Neutrophil (primary cell): ENCODE results near the gene ARHGEF11.
"Not testable (repeated sequence)": the region's sequence is repeated elsewhere in the genome, so short reads cannot be mapped to it uniquely, and the experiment has no call there.

ENCODE experiments used
- H3K27ac ChIP-seq: fragments of 200-600 bp; sonication (generic); 2 replicates; pipeline ENCODE4 v1.5.1; 2016; ENCODE audit warnings: mild to moderate bottlenecking, moderate library complexity
- H3K27me3 ChIP-seq: fragments of 200-600 bp; sonication (generic); 2 replicates; pipeline ENCODE4 v1.6.0; 2016; ENCODE audit warnings: mild to moderate bottlenecking
- H3K36me3 ChIP-seq: fragments of 200-600 bp; sonication (generic); 2 replicates; pipeline ENCODE4 v1.5.1; 2017
- H3K4me1 ChIP-seq, 2 experiments: fragments of 200-600 bp in 1 of 2; sonication (generic) in 1 of 2; 1 replicate in 1 of 2; 2 replicates in 1 of 2; pipeline versions ENCODE4 v1.5.1 to v1.6.1; 2013 to 2016; ENCODE audit warnings: low read depth in 1 of 2, low read length in 1 of 2, mild to moderate bottlenecking in 1 of 2, moderate library complexity in 1 of 2; ENCODE audit not compliant: control insufficient read depth in 1 of 2, insufficient read depth in 1 of 2
- H3K4me3 ChIP-seq, 2 experiments: fragments of 200-600 bp in 1 of 2; sonication (generic) in 1 of 2; 1 replicate in 1 of 2; 2 replicates in 1 of 2; pipeline ENCODE4 v1.5.1; 2013 to 2016; ENCODE audit warnings: low read depth in 1 of 2, low read length in 1 of 2, mild to moderate bottlenecking in 1 of 2, moderate library complexity in 1 of 2
- H3K9me3 ChIP-seq: fragments of 200-600 bp; sonication (generic); 2 replicates; pipeline ENCODE4 v1.5.1; 2016
- TF ChIP-seq, protein P1 (sequence below): fragments of 200-600 bp; sonication (generic); IDR thresholded peaks from 2 replicates; pipeline ENCODE4 v1.5.1; 2016; ENCODE audit warnings: antibody characterized with exemption

Gene ARHGEF11

GRCh38 chr1:156931211-156931952 lies 114.2 kb downstream of the ARHGEF11 start:
- H3K27me3 ChIP-seq, result peaks cover 61% of the 10 kb centered on the region
- H3K4me1 ChIP-seq, result peaks cover 0 to 5% of the 10 kb centered on the region in 2 experiments
- peaks cover 26% of the 10 kb centered on the region for H3K36me3 ChIP-seq
- TF ChIP-seq, protein P1, sequence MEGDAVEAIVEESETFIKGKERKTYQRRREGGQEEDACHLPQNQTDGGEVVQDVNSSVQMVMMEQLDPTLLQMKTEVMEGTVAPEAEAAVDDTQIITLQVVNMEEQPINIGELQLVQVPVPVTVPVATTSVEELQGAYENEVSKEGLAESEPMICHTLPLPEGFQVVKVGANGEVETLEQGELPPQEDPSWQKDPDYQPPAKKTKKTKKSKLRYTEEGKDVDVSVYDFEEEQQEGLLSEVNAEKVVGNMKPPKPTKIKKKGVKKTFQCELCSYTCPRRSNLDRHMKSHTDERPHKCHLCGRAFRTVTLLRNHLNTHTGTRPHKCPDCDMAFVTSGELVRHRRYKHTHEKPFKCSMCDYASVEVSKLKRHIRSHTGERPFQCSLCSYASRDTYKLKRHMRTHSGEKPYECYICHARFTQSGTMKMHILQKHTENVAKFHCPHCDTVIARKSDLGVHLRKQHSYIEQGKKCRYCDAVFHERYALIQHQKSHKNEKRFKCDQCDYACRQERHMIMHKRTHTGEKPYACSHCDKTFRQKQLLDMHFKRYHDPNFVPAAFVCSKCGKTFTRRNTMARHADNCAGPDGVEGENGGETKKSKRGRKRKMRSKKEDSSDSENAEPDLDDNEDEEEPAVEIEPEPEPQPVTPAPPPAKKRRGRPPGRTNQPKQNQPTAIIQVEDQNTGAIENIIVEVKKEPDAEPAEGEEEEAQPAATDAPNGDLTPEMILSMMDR, result no peak
- no peaks in the 10 kb centered on the region for H3K9me3 ChIP-seq
- H3K27ac ChIP-seq, result no peak overlapping the region
- no peak overlapping the region for H3K4me3 ChIP-seq

GRCh38 chr1:156930483-156930882 lies 115.1 kb downstream of the ARHGEF11 start:
- no peak overlapping the region for H3K4me3 ChIP-seq
- H3K27me3 ChIP-seq, result peaks cover 70% of the 10 kb centered on the region
- H3K4me1 ChIP-seq, result peaks cover 0 to 5% of the 10 kb centered on the region in 2 experiments
- TF ChIP-seq, protein P1, result no peak
- H3K27ac ChIP-seq, result no peak overlapping the region
- H3K36me3 ChIP-seq, result peaks cover 18% of the 10 kb centered on the region
- no peaks in the 10 kb centered on the region for H3K9me3 ChIP-seq

DNA sequence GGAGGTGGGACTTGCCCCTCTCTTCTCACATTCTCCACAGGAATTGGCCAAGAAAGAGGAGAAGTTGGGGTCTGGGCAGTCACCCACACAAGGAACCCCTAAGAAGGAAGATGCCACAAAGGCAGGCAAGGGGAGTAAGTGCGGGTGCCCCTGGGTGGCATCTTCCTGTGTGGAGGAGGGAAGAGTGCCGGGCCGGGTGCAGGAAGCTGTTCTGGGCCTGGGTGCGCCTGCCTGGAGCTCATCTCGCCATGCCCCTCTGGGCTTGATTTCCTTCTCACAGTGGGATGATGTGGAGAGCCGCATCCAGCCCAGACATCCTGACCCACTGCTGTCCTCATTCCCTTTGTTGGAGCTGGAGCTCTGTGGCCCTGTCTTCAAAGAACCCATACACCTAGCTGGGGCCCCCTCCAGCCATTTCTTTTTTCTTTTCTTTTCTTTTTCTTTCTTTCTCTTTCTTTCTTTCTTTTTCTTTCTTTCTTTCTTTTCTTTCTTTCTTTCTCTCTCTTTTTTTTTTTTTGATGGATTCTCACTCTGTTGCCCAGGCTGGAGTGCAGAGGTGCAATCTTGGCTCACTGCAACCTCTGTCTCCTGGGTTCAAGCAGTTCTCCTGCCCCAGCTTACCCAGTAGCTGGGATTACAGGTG lies 115.8 kb downstream of the ARHGEF11 start:
- H3K27ac ChIP-seq, result no peak overlapping the region
- no peaks in the 10 kb centered on the region for H3K9me3 ChIP-seq
- peaks cover 0 to 5% of the 10 kb centered on the region in 2 experiments for H3K4me1 ChIP-seq
- TF ChIP-seq, protein P1, result no peak
- H3K27me3 ChIP-seq, result peaks cover 77% of the 10 kb centered on the region
- no peak overlapping the region for H3K4me3 ChIP-seq
- H3K36me3 ChIP-seq, result peaks cover 10% of the 10 kb centered on the region

DNA sequence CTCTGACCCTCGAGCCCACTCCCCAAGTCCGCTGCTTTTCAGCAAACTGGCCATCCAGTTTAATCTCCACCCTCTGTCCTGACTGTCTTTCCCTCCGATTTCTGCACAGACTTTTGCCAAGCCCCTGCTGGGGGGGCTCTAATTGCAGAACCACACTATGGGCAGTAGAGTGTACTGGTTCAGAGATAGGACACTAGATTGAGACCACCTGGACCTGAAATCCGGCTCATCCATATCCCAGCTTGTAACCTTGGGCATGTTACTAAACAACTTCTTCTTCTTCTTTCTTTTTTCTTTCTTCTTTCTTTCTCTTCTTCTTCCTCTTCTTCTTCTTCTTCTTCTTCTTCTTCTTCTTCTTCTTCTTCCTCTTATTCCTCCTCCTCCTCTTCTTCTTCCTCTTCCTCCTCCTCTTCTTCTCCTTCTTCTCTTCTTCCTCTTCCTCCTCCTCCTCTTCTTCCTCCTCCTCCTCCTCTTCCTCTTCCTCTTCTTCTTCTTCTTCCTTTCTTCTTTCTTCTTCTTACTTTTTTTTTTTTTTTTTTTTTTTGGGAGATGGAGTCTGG lies 117.4 kb downstream of the ARHGEF11 start:
- TF ChIP-seq, protein P1, result no peak
- H3K9me3 ChIP-seq, result no peaks in the 10 kb centered on the region
- no peak overlapping the region for H3K4me3 ChIP-seq
- no peak overlapping the region for H3K27ac ChIP-seq
- no peaks in the 10 kb centered on the region for H3K36me3 ChIP-seq
- peaks cover 0 to 5% of the 10 kb centered on the region in 2 experiments for H3K4me1 ChIP-seq
- H3K27me3 ChIP-seq, result peaks cover 93% of the 10 kb centered on the region

DNA sequence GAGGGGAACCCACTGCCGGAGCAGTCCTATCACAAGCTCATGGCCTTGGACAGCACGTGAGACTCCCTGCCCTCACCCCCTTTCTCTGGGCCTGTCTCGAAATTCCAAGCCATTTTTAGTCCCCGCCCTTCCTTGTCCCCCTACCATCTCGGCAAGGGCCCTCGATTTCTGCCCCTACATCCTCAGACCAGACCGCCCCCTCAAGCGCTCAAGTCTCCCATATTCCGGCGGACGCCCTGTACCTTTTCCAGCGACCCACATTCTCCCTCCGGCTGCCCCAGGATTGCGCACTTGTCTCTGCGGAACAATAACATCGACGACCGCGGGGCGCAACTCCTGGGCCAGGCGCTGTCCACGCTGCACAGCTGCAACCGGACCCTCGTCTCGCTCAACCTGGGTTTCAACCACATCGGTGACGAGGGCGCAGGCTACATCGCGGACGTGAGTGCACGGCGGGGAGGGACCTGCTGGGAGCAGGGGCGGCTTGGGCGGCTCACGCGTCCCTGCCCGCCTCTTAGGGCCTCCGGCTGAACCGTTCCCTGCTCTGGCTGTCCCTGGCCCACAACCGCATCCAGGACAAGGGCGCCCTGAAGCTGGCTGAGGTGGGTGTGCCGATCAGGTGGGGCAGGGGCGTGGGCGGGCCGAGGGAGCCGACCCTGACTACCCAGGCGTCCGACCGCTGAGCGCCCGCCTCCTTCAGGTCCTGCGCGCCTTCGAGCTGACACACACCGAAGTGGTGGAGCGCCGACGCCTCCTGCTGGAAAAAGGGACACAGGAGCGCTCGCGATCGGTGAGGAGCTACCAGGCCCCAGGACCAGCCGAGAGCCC lies 118.1 kb downstream of the ARHGEF11 start:
- H3K4me1 ChIP-seq, result peaks cover 0 to 5% of the 10 kb centered on the region in 2 experiments
- TF ChIP-seq, protein P1, result no peak
- no peaks in the 10 kb centered on the region for H3K9me3 ChIP-seq
- H3K27ac ChIP-seq, result no peak overlapping the region
- H3K4me3 ChIP-seq, result no peak overlapping the region
- no peaks in the 10 kb centered on the region for H3K36me3 ChIP-seq
- peaks cover 100% of the 10 kb centered on the region for H3K27me3 ChIP-seq

DNA sequence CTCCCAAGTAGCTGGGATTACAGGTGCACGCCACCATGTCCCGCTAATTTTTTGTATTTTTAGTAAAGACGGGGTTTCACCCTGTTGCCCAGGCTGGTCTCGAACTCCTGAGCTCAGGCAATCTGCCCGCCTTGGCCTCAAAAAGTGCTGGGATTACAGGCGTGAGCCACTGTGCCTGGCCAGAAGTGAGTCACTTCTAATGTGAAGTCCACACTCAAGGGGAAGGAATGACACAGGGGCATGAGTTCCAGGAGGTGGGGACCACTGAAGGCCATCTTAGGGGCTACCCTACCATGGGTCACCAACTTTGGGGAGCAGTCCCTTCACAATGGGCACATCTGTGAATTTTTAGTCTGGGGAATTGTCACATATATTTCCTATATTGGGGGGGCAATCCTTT lies 118.8 kb downstream of the ARHGEF11 start:
- H3K36me3 ChIP-seq, H3K9me3 ChIP-seq, H3K27ac ChIP-seq, H3K4me3 ChIP-seq, H3K4me1 ChIP-seq: not testable (repeated sequence)
- H3K27me3 ChIP-seq, result peaks cover 100% of the 10 kb centered on the region
